H4 (cell line): Measurements from ENCODE around the gene SDHAF1. TPM values are rescaled to one million over a fixed set of nuclear protein-coding genes. Genes with fewer than 3 reads are reported as not detected.
A peak's percentile ranks its signal among the peaks of the same experiment; 100 is the strongest.

Experiments
- DNase-seq: peaks from one replicate; pipeline ENCODE4 v3.0.0-alpha.2; 2015; ENCODE audit warnings: low spot score
- total RNA-seq: library from RNA; depleted of rRNA; stranded (reverse); fragments of >200 nt; shearing (Covaris generic); gene quantifications from 2 replicates; pipeline ENCODE4 v1.2.3, GENCODE V29; 2014

Gene SDHAF1
- total RNA-seq, 1 experiment from 2014 or later: 40.4 TPM

DNA sequence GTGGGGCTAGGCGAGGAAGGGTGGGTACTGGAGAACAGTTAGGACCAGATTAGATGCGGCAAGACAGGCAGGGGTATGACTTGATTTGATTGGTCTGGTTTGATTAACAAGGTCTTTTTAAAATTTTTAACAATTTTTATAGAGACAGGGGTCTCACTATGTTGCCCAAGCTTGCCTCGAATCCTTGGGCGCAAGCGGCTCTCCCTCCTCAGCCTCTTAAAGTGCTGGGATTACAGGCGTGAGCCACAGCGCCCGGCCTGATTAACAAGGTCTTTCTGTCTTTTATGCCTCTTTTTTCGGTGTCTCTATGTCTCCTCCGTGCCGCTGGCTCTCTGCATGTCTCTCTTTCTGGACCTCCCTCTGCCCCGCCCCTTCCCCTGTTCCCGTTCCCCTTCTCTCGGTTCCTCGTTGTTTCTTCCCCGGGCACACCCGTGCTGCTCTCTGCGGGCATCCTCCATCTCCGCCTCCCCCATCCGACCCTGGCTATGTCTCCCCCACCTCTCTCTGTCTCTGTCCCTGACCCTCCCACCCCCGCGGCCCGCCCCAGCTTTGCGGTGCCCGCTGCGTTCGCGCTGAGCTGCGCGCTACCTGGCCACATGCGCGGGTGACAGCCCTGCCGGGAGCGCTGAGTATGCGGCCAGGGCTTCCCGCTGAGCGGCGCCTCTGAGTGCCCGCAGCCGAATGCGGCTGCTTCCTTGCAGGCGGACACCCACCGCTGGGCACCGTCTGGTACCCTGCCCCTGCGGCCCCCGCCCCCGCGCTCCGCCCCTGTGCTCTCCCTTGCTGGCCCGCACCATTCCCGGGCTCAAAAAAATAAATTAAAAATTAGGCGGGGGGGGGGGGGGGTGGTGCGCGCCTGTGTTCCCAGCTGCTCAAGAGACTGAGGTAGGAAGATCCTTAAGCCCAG, 8.1 kb upstream of the SDHAF1 start:
- DNase-seq: no peak

DNA sequence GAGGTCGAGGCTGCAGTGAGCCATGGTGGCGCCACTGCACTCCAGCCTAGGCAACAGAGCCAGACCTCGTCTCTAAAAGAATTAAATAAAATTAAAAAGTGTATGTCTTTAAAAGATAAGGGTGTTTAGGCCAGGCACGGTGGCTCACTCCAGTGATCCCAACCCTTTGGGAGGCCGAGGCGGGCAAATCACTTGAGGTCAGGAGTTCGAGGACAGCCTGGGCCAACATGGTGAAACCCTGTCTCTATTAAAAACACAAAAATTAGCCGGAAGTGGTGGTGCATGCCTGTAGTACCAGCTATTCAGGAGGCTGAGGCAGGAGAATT, 7.5 kb upstream of the SDHAF1 start:
- no peak for DNase-seq

DNA sequence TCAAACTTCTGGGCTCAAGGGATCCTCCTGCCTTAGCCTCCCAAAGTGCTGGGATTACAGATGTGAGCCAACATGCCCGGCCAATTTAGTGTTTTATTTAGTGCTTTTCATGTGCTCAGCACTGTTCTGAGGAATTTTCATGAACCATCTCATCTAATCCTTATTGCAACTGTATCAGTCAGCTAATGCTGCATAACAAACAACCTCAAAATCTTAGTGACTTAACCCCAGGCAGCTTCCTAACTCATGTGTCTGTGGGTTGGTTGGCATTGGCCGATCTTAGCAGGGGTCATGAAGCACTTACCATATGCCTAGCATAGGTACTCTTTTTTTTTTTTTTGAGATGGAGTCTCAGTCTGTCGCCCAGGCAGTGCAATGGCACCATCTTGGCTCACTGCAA, 6.2 kb upstream of the SDHAF1 start:
- no peak for DNase-seq

DNA sequence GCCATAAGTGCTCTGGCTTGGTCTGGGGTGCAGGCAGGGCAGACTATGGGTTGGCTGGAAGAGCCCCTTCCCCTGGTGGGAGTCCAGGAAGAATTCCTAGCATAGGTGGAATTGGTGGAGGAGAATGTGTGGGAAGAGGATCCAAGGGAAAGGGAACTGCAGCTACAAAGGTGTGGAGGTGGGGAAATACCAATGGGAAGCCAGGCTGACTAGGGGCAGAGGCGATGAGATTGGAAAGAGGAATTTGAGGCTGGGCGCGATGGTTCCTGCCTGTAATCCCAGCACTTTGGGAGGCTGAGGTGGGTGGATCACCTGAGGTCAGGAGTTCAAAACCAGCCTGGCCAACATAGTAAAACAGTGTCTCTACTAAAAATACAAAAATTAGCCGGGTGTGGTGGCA, 4.8 kb upstream of the SDHAF1 start:
- no peak for DNase-seq

DNA sequence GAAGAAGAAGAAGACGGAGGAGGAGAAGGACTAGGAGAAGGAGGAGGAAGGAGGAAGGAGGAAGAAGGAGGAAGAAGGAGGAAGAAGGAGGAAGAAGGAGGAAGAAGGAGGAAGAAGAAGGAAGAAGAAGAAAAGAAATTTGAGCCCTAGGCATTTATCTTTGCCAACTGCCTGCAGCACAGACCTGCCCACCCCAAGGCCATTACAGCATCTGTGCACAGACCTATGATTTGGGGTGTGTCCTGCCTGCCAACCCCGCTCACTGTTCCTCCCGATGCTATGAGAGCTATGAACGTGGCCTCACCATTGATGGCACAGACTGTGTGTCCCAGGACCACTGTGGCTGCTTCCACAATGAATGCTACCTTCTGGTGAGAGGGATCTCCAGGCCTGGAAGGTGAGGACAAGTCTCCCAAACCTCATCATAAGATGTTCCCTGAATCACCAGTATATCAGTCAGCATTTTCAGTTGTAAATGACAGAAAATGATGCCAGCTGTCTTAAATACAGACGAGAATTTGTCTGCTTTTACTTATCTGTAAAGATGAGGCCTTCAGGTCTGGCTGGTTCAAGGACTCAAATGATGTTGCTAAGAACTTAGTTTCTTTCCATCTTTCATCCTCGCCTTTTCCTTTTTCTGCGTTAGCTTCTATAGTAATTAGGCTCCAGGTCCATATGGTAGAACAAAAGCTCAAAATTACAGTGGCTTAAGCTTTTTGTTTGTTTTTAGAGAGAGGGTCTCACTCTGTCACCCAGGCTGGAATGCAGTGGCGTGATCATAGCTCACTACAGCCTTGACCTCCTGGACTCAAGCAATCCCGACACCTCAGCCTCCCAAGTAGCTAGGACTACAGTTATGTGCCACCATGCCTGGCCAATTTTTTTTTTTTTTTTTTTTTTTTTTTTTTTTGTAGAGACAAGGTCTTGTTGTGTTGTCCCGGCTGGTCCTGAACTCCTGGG, 3.9 kb upstream of the SDHAF1 start:
- DNase-seq: no peak

DNA sequence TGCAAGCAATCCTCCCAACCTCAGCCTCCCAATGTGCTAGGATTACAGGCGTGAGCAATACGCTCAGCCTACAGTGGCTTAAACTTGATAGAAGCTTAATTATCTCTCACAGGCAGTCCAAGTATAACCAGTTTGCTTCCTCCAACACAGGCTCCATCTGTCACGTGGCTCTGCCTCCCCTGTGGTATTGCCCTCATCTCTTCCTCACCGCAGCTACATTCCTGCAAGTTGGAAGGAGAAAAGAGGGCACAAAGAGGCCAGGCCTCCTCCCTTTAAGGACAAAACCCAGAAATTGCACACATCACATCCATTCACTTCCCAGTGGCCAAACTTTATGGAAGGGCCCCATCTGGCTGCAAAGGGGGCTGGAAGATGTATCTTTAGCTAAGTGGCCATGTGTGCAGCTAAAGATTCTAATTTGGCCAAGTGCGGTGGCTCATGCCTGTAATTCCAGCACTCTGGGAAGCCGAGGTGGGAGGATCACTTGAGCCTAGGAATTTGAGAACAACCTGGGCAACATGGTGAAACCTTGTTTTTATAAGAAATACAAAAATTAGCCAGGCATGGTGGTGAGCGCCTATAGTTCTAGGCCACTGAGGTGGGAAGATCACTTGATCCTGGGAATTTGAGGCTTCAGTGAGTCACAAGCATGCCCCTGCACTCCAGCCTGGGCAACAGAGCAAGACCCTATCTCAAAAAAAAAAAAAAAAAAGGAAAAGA, 3.1 kb upstream of the SDHAF1 start:
- peak; percentile 82 for DNase-seq

DNA sequence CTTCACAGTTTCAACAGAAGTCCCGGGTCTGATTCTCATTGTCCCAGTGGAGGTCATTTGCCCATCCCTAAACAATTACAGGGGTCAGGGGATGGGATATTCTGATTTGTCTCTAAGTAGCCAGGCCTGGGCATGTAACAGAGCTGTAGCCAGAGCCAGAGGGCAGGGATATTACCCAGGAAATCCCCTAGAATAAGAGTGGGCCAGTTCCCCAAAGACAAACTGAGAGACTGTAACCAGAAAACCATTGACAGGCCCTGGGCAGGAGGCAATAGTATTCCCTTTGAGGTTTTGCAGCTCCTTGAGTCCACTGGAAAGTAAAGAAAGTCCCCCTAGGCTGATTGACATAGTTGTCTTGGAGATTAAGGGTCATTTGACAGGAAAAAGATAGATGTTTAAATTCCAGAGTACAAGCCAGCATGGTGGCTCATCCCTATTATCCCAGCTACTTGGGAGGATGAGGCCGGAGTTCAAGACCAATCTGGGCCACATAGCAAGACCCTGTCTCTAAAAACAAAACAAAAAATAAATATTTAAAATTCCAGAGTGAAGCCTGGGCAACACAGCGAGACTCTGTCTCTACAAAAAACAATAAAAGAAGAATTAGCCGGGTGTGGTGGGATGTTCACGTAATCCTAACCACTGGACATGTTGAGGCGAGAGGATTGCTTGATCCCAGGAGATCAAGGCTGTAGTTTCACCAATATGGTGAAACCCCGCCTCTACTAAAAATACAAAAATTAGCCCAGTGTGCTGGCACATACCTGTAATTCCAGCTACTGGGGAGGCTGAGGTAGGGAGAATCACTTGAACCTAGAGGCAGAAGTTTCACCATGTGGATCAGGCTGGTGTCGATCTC, 1.9 kb upstream of the SDHAF1 start:
- DNase-seq: no peak

DNA sequence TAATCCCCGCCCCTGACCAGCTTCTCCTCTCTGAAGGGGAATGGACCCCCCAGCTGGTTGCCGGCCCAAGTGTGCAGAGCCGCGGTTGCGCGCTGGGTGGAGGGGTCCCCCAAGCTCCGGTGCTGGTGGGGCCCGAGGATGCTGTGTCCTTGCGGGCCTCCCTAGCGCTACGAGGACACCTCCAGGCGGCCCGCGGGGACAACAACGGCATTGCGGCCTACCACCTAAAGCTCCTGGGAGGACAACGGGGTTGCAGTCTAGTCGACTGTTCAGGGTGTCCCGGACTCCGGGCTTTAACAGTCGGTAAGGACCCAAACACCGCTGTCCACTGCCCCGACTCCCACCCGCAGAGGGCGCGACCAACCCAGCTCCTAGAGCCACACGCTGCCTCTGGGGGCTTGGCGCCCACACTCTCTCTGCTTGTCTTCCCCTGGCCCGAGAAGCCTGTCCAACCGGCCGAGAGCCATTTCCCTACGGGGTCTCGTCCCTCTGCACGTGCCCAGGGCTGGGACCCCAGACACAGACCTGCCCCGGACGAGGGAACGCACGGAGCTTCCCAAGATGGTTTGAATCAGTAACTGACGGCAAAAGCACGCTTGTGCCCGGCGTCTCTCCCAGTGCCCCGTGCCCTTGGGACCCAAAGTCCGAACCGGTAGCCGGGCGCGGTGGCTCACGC, 927 bp upstream of the SDHAF1 start:
- DNase-seq: no peak

DNA sequence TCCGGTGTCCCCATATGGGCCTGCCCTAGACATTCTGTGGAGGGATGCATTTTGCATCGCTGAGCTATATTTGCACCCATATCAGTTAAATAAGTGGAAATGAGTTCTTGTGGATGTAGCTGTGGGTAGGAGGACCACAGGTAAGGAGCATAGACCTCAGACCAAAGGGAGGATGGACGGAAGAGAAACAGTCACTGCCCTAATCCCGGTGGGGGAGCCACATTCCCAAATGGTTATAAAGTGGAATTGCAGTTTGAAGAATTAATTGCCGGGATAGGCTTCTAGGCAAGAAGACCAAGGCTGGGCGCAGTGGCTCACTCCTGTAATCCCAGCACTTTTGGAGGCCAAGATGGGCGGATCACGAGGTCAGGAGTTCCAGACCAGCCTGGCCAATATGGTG, 1.8 kb downstream of the SDHAF1 start:
- no peak for DNase-seq

DNA sequence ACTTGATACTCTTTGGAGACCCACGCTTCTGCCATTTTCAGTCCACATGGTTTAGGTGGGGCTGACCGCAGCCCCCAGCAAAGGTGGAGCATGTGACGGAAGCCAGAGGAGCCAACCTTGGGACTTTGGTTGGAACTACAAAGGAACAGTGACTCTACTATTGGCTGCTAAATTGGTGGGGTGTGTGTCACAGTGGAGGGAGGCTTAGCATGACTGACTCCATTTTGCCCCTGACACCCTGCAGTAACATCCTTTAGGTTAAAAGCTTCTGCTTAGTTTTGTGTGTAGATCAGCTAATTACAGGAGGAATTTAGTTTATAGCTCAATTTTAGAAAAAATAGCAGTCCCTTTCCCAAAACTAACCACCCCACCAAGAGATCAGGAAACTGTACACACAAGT, 6.6 kb downstream of the SDHAF1 start:
- no peak for DNase-seq

DNA sequence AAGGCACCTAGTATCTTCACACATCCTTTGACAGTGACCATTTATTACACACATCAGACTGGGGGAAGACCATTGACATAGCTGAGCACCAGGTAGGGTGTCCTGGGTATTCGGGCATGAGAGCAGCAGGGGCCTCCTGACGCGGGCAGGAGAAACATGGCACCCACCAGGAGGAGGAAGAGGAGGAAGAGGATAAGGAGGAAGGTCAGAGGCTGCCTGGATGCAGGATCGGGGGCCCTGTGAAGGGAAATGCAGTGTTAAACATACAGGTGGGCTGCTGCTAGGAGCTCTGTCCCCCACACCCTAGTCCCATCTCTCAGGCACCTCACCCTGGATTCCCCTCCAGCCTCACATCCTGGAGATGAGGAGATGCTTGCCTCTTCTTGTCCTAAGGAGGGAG, 8.3 kb downstream of the SDHAF1 start:
- DNase-seq: no peak

DNA sequence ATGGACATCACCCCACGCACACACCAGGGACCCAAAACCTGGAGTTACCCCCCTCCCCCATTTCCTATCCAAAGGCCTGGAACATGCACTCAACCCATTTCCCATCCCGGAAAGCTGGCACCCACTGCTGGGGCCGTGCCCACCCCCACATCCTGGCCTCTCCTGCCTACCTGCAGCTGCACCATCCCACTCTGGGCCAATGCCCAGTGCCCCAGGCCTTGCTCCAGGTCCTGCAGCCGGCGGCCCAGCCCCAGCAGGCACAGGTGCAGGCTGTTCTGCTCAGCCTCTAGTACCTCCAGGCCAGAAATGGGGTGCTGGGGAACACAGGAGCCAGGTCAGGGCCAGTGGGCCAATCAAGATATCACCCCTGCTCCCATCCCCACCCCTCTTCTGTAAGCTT, 12.0 kb downstream of the SDHAF1 start:
- DNase-seq: no peak

DNA sequence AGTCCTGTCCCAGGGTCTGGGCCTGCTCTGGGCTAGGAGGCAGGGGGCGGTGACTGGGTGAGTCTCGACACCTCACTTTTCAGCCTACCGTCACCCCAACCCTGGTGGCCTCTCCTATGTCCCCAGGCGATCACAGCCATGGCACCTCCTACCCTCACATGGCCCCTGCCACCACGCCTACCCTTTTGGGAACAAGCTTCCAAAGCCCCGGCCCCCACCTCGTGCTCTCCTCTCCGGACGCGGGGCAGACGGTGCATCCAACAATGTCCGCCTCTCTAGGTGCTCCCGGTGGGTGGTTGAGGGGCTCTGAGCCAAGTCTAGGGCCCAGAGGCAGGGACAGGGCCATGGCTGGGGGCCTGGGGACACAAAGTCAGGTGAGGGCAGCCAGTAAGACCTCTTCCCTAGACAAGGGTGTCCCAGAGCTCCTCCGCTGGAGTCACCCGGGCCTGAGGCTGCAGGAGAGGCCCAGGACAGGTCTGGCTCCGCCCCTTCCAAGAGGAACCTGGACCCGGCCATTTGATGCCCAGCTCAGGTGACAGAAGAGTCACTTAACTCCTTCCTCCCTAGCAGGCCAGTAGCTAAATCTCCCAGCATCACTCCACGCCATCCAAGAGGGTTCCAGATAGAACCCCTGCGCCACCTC, 13.5 kb downstream of the SDHAF1 start, which contains the start of gene SYNE4:
SYNE4 (minus strand) TSS at position 478 of the 643 bp plus-strand sequence; CDS start at position 346, 132 bp downstream.
- no peak for DNase-seq

DNA sequence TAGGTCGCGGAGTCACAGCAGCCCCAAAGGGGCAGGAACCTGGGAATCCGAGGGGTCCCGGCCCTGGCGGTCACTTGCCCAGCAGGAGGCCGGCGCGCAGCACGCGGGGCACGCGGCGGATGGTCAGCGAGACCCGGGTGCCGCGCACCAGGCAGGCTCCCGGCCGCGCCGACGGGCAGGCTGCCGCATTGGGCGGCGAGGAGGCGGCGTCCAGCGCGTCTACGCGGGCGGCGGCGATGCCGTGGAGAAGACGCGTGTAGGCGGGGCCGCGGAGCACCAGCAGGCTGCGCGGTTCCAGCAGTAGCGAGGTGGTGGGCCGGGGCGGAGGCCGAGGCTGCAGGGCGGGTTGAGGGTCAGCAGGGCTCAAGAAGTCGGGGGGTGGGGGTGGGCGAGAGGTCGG, 14.2 kb downstream of the SDHAF1 start:
- DNase-seq: no peak

DNA sequence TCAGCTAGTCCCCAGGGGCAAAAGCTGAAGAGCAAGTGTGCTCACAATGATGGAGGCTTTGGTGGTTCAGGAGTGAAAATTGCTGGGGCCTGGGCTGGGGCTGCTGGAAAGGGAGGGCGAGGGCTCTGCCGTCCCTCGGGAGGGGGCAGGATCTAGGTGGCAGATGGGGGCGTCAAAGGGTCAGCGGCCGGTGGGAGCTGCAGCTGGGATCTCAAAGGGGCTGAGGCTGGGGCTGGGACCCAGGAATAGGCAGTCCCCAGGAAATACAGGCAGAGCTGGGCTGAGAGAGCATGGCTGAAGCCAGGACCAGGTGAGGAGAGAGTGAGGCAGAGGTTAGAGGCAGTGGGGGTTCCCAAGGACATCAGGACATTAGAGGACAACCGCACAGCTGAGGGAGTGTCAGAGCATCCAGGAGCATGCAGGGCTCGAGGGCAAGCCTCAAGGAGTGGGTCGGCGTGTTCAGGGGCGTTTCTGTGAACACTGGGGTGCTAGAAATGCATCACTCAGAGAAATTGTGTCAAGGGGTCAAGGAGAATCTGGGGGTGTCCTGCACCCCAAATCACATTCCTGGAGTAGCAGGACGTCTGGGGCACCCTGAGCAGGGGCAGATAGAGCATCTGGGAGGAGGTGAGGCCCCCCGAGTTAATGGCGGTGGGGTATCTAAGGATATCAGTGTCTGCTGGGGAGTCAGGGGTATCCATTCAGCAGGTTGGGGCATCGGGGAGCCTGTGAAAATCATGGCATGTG, 14.8 kb downstream of the SDHAF1 start:
- no peak for DNase-seq

DNA sequence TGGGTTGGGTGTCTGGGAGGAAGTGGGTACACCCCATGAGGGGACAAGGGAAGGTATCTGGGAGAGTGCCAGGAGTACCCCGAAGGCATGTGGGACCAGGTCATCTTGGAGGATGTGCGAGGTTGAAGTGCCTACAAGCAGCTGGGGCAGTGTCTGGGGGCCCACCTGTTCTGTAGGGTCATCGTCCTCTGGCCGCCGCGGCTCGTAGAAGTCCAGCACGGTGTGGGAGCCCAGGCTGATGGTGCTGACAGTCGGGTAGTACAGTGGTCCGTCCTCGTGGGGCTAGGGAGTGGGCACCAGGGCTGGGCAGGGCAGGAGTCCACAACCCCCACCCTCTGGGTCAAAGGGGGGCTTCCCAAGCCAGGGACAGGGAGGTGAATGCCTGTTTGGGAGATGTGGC, 15.4 kb downstream of the SDHAF1 start:
- no peak for DNase-seq

DNA sequence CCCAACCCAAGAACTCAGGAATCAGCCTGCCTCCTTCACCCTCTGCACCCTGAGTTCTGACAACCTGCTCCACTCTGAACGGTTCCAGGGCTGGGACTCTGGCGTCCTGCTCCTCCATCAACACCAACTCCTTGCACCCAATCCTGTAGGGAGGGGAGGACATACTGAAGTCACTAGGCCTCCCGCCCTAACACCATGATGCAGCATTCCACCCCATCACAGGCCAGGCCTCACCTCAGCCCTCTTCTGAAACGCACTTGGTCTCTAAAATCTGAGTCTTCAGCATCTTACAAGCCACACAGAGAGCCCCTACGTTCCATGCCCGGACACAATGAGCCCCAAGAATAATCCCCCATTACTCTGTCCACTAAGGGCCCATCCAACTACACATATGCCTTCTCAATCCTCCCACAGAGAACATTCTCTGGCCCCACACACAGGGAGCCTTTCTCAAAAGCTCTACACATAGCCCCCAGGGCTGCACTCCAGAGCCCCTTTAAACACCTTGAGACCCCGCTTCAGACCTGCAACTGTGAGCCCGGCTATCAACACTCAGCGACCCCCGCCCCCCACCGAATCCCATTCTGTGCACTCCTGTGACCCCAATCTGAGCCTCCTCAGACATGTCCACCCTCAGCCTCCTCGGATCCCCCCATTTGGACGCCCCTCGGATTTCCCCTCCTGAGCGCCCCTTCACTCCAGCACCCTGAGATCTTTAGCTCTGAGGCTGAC, 18.5 kb downstream of the SDHAF1 start:
- no peak for DNase-seq
